NCI-H2196 treated with DMSO at 0.1 percent for 48 hours (cell line): ENCODE results near the gene RAC2.

ENCODE experiments used
- DNase-seq: peaks from one replicate; lab custom pipeline; 2025; ENCODE audit not compliant: unreplicated experiment; lab: John Stamatoyannopoulos, UW

Gene RAC2

DNA sequence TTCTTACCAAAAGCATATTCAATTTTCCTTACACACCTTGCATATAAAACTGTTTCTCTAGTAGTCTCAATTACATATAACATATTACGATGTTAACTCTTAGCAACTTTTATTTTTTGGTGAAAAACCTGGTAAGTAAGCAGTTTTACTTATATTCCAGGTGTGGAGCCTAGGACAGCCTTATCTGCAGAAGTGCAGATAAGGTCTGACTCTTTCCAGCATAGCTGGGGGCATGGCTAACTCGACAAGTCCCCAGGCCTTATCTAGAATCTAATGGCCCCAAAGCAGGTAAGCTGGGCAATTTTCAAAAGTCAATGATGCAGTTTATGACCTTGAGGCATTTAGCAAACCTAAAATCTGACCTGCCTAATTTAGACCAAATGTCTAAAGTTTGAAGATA is 51.9 kb downstream of the RAC2 start:
- no peak for DNase-seq

- DNase-seq = no peak
Observed at GRCh38 chr22:37190262-37190780, 53.7 kb downstream of the RAC2 start.

GRCh38 chr22:37188901-37189466 is 55.1 kb downstream of the RAC2 start:
- DNase-seq = no peak

GRCh38 chr22:37187891-37188761 is 55.9 kb downstream of the RAC2 start, which contains the start of gene C1QTNF6:
TSS of gene C1QTNF6 (minus strand) at chr22:37188247. CDS start at chr22:37188213, 34 bp downstream.
- DNase-seq = no peak

- DNase-seq = no peak
Observed at GRCh38 chr22:37187552-37187890, 56.5 kb downstream of the RAC2 start.

GRCh38 chr22:37186997-37187522 is 57.0 kb downstream of the RAC2 start:
- no peak for DNase-seq

DNA sequence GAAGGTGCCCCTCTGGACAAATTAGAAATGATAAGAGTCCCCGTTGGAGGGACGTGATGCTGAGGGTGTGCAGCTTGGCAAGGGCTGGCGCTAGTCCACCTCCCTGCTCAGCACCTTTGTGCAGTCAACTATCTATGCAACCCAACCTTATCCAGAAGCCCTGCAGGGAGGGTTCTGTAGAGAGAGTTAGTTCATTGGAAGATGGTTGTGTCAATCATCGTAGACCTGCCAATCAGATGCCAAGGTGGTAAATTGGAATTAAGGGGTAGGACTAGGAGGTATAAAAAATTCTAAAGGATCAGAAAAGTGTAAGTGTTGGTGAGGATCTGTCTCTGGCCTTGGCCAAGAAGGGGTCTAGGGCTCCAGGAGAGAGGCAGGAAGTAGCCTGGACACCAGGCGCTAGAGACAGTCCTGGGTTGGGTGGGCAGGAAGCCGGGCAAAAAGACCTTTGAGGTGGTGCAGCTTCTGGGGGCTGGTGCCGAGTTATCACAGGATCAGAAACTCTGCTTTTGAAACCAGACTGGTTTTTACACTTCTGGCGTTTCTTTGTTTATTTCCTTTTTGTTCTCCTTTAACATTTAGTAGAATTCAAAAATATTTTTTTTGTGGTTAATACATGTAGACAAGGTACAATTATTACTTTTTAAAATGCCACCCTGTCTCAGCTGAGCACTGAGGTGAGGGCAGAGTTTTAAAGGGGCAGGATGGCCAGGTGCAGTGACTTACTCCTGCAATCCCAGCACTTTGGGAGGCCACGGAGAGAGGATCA is 57.7 kb downstream of the RAC2 start:
- DNase-seq = no peak

- DNase-seq = no peak
Observed at GRCh38 chr22:37185646-37186227, 58.3 kb downstream of the RAC2 start.

GRCh38 chr22:37184816-37185541 is 59.1 kb downstream of the RAC2 start:
- DNase-seq = no peak

GRCh38 chr22:37184380-37184755 is 59.7 kb downstream of the RAC2 start:
- DNase-seq = no peak

DNA sequence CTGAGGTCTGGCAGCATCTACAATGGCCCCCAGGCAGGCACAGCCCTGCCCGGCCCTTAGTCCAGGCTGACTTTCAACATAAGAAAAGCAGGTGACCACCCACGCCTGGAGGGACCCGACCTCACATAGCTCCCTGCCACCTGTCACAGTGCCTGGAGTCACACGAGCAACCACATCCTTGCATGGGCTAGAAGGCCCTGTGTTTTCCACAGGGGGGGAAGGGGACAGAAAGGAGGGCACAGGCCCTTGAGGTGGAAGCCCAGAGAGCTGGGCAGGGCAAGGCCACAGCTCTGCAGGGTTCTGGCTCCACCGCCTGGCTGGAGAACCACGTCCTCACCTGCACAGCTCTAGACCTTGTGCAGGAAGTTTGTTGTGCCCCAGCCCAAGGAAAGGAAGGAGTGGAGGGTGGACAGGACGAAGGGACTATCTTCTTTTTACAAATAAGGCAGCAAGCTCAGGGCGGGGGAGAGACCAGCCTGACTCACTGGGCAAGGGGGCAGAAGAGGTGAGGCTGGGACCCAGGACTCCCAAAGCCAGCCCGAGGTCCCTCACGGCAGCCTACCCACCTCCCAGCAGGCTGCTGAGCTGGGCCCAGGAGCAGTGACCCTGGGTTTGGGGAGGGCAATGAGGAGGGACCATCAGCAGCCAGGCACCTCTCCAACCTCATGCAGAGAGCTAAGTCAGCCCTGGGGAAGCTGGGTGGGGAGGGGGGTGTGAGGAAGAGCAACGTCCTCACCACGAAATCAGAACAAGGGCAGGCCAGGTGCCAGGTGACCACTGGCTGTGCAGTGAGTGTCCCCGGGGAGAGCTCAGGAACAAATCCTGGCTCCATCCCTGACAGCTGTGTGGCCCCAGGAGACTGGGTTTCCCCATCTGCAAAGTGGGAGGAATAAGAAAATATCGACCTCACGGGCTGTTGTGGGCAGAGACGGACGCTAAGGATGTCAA is 60.4 kb downstream of the RAC2 start:
- no peak for DNase-seq

DNA sequence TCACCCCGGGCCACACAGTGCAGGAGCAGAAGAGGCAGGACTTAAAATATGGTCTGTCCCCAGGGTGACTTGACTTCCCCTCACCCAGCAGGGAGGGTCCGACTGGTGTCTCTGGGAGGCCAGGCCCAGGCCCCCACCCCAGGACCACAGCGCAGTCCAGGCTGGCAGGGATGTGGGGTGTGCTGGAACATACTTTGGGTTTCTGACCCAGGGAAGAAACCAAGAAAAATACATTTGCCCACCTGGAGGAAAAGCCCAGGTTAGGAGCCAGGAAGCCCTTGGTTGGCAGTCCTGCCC is 61.2 kb downstream of the RAC2 start:
- DNase-seq = no peak

DNA sequence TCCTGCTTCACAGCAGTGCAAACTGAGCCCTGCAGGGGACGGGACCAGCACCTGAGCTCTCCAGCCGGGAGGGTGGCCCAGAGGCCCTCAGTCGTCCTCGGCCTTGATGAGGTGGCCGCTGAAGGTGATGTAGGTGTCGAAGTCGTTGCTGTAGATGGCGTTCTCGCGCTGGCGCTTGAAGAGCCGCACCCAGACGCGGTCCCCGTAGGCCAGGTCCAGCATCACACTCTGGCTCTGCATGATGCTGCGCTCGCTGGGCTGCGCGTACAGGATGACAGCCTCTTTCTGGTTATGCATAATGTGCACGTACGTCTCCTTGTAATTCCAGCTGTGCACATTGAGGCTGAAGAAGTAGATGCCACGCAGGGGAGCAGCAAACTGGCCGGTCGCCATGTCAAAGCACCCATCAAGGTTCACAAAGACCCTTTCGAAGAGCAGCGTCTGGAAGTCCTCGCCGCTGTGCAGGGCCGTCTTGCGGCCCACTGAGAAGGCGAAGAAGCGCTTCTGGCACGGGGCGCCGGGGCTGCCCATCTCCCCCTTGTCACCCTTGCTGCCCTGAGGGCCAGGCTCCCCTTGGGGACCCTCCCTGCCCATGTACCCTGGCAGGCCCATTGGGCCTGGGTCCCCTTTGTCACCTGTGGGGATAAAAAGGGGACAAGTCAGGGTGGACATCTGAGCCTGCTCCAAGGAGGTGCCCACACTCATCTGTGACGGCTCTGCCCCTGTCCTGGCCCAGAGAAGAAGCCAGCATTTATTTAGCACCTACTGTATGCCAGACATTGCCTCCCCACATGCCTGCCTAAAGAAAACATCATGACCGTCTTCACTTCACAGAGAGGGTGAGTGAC is 61.7 kb downstream of the RAC2 start:
- DNase-seq = no peak

GRCh38 chr22:37181681-37182080 is 62.4 kb downstream of the RAC2 start:
- no peak for DNase-seq

DNA sequence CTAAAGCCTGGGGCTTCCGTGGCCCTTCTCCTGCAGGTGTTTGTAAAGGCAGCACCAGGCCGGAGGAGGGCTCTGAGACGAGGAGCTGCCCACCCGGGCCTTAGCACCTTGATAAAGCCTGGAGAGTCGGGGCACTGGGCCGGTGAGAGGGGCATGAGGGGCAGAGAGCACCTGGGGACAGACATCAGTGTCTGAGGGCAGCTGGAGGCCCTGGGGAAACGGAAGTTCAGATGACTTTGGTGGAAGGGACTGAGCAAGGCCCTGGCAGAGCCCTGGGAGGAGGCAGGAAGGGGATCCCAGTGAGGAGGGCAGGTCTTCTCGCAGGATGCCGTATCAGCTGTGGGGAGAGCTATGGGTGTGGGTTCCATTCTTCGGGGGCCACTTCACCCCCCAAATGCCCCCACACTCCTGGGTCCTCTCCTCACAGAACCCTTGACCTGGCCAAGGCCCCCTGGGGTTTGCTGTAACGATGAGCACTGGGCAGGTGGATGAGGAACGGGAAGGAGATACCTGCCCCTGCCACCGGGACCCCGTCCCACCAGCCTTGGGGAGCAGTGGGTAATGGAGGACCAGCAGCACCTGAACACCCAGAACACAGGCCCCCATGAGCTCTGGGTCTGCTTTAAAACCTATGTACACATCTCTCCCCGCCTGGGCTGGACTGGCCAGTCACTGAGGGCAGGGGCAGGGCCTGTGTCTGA is 63.4 kb downstream of the RAC2 start:
- DNase-seq = no peak

DNA sequence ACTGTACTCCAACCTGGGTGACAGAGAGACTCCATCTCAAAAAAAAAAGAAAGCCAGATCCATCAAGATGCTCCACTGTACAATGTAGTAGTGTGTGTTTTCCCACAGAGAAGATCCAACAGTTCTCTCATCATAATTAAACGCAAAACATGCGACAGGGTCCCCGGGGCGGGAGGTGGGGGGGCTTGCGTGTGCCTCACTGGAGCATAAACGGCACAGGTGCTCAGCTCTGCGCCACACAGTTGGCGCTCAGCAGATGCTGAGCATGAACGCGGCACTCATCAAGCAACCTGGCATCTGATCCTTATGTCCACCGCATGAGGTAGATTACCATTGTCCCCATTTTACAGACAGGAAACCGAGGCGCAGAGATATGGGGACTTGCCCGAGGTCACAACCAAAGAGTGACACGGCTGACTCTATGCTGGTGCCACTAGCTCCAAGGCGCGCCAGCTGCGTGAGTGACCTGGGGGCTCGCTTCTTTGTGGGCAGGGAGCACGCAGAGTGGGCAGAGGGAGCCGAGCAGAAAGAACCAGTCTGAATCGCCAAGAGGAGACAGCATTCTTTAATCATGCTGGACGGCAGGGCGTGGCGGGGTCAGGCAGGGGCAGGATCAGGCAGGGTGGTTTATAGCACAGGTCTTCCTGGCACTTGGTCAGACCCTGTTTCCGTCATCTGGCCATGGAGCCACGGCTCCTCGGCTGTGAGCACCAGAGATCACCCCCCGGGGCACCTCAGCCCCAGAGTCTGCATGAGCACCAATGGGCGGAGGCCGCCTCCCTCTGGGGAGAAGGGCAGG is 64.2 kb downstream of the RAC2 start:
- DNase-seq = no peak

DNA sequence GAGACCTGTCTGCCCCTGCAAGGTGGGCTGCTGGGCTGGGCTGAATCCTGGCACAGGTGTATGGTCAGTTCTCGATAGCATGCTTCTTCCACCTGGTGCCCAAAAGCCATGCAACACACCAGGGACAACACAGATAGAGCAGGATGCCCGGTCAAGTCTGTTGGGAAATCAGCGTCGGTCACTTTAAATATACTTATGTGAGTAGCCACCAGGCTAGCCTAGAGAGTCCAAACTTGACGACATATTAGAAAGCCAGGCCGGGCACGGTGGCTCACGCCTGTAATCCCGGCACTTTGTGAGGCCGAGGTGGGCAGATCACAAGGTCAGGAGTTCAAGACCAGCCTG is 65.0 kb downstream of the RAC2 start:
- DNase-seq = no peak
